HG02981 (cell line): ENCODE data around the gene PDE3A.
"Not testable (repeated sequence)": the region's sequence is repeated elsewhere in the genome, so short reads cannot be mapped to it uniquely, and the experiment has no call there.

Experiments
- ATAC-seq: cut with Tn5 transposase; IDR thresholded peaks from one replicate; pipeline ENCODE4 v1.9.1; 2021; ENCODE audit warnings: mild to moderate bottlenecking, moderate library complexity; ENCODE audit not compliant: unreplicated experiment

Gene PDE3A

DNA sequence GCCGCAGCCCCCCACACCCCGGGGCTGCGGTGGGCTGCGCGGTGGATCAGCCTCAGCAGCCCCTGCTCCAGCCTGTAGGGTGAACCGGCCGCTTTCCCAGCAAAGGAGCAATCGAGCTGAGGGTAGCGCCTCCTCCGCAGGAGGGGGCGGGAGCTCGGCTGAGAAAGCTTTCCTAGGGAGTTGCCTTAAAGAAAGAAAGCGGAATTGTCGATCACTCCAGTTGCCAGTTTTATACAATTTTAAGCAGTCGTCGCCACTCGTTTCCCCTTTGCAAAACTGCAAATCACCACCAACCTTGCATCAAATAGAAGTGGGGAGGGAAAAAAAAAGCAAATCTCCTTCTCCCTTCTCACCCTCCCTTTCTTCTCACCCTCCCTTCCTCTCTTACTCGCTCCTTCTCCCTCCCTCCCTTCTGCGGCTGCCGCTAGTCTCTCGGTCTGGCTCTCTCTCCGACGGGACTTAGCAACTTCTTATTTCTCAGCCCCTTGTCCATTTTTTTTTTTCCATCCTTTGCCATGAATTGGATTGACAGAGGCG is at the start of gene PDE3A:
PDE3A (plus strand) TSS at position 424 of the 537 bp plus-strand sequence. CDS start 748 bp downstream, outside the sequence.
- ATAC-seq, result no peak

DNA sequence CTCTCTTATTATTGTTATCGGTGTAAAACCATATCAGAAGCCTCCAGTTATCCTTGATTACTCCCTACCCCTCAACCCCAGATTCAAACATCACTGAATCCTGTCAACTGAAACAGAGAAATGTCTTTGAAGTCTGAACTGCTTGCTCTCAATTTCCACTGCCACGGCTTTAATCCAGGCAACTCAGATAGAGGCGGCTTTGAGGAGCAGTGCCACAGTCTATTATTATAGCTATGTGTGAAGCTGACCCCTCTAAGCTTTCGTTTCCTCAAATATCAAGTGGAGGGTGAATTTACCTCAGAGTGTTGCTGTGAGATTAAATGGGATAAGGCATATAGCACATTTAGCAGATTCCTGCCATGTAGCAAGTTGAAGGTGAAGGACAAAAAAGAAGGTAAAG is 49.0 kb upstream of the PDE3A start:
- ATAC-seq, result no peak

DNA sequence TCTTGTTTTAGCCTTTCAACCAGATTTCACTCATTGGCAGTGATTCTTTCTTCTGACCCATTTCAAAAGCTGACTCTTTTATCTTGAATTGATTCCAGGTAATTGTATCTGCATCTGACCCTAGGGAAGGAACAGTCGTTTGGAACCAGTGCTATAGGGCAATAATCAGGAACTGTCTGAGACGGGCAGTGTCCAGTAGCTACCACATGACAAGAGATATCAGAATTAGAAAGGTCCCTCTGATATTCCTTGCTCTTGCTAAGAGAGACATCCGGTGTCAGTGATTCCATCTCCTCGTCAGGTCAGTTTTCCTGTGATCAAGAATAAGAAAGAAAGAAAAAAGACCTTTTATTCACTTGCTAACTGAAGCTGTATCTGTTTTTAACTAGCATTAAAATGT is 47.8 kb upstream of the PDE3A start:
- no peak for ATAC-seq

DNA sequence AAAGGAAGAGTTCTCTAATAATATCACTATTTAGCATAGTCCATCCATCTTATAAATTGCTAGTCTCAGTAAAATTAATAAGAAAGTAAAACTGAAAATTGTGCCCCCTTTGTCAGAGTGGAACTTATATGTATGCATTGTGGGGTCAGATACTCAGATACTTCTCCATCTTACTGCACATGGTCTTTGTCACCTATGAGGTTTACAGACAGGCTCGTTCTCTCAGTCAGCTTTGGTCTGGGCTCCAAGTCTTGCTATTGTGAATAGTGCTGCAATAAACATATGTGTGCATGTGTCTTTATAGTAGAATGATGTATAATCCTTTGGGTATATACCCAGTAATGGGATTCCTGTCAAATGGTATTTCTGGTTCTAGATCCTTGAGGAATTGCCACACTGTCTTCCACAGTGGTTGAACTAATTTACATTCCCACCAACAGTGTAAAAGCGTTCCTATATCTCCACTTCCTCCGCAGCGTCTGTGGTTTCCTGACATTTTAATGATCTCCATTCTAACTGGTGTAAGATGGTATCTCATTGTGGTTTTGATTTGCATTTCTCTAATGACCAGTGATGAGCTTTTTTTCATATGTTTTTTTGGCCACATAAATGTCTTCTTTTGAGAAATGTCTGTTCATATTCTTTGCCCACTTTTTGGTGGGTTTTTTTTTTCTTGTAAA is 37.4 kb upstream of the PDE3A start:
- not testable (repeated sequence) for ATAC-seq

DNA sequence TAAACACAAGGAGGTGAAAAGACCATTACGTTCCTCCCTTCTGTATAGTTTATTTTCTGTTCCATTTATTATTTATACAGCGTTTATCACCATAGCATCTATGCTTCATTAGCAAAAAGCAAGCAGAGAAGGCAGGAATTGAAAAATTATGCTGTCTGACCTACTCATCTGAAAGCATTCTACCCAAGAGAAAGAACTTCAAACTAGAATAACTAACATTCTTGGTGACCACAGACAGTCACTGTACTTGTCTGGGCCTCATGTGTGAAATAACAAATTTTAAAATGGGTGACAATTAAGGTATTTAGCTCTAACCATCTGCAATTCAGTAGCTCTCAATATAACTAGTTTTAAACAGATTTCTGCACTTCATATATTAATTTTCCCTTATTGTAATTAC is 29.3 kb upstream of the PDE3A start:
- ATAC-seq, result no peak

DNA sequence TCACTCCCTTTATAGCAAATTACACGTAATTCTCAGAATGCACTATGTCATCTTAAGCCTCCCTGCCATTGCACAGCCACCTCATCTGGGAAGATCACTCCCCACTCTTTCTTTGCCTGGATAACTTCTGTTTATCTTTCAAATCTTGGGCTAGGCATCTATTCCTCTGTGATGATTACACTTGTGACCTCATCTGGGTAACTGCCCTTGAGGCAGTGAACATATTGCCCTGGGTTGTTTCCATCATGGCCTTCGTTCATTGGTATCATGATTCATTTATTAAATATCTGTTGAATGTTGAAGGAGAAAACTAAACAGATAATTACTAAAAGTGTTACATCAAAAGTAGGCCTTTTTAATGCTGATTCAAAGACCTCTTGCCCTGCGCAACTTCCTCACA is 26.2 kb upstream of the PDE3A start:
- ATAC-seq, result no peak

DNA sequence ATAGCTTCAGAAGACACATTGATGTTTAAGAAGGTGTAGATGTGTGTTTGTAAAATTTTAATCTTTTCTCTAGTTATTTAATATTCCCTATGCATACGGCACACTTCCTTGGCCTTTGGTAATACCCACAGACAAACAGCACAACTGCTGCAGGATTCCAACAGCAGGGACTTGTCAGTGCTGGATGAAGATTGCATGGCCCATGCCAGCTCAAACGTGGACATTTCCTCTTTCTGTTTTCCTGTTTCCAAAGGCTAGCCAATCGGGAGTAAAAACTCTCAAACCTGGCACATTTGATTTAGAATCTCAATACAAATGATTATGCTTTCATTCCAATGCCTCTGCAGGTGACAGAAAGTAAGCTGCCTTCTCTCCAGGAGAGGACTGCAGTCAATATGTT is 22.5 kb upstream of the PDE3A start:
- ATAC-seq, result no peak

DNA sequence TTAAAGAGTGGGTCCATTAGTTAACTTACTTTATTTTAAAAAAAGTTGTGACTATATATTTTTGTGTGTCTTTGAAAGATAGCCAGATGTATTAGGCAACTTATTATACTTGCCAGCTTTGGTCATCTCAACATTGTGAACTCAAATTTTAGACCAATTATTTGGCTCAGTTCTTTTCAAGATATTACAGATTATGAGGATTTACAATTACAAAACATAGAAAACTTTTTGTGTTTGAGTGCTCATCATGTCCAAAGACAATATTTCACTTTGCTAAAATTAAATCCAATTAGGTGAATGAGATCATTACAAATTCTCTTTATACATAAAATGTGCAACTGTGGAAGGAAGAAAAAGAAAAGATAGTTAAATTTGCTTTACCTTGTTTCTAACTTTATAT is 18.3 kb upstream of the PDE3A start:
- ATAC-seq, result no peak

DNA sequence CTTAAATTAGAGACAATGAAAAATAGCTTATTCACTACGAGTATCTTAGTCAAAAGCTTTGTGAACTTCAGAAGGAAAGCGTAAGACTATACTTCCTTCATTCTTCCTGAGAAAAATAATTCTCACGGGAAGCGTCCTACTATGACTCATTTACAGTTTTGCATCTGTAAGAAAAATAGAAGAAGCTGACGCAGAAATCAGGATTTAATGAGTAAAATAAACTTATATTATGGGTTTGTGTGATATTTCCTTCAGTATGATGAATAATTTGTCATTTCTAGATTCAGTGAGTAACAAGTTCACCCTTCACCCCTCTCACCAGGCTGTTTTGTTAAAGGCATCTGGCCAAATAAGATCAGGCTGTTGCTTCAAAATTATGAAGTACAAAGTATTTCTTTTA is 17.8 kb upstream of the PDE3A start:
- ATAC-seq, result no peak

DNA sequence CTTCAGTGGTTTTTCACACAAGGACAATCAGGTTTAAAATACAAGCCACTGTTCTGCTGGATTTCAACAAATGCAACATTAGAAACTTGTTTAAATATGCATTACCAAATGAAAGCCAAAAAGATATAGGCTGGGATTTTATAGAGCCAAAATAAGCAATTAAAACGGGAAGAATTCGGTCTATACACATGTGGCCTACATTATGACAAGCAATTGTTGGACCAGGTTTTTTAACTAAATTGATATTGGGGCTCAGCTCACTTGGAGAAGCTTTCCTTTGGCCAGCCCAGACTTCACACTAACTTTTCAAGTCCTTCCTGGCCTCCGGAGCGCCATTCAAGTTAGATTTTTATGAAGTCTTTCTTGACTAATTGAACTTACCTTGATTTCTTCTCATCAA is 16.9 kb upstream of the PDE3A start:
- ATAC-seq, result no peak

DNA sequence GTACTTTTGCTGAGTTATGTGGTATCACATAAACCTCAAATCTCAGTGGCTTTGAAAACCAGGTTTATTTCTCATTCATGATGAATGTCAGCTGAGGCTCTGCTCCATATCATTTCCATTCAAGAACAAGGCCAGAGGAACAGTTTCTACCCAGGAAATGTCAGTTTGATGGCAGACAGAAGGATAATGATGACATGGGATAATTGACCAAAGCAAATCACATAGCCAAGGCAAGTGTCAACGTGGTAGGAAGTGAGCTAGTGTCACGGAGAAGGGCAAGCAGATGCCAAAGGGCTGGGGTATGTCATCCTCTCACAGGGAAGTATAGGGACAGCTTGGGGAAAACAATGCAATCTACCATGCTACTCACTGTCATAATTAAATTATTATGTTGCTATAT is 12.3 kb upstream of the PDE3A start:
- ATAC-seq, result no peak

DNA sequence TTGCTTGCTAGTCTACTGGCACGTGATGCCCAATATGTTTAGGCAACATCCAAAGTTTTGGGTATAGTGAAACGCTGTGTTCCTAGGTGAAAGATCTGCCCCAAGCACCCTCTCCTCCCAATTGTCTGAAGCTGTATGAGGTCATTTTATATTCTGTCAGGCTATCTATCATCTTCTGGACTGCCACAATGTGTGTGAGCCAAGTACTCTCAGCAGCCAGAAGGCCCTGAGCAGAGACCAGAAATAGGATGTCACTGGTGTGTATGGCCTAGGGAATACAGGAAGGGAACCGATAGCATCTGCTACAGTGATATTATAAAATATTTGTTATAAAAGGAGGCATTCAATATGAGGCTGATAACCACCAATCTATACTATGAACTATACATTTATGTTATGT is 7.9 kb upstream of the PDE3A start:
- no peak for ATAC-seq

DNA sequence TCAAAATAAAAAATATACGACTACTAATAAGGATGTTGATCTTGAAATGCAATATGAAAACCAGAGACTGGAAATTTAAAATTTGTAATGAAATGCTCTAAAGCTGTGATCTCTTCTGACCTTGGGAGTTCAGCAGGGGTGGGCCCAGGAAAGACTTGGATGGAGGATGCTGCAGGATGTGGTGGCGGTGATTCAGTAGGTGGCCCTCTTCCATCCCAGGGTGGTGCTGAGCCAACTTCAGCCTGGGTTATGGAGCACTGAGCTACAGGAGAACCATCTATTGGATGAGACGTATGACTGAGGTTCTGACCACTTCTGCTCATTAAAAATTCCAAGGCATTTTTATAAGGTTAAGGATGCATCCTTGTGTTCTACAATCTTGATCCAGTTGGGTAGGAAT is 6.9 kb upstream of the PDE3A start:
- ATAC-seq, result no peak

DNA sequence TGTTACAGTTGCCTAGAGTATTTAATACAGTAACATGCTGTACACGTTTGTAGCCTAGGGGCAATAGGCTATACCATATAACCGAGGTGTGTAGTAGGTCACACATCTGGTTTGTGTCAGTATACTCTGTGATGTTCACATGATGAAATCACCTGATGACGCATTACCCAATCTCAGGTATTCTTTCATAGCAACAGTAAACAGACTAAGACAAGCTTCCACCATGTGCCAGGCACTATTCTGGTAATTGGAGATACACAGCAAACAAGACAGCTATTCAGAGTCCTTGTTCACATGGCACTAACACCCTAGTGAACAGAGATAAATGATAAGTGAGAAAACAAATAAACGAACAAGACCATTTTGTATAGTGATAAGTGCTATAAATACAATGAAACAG is 3.8 kb upstream of the PDE3A start:
- no peak for ATAC-seq

DNA sequence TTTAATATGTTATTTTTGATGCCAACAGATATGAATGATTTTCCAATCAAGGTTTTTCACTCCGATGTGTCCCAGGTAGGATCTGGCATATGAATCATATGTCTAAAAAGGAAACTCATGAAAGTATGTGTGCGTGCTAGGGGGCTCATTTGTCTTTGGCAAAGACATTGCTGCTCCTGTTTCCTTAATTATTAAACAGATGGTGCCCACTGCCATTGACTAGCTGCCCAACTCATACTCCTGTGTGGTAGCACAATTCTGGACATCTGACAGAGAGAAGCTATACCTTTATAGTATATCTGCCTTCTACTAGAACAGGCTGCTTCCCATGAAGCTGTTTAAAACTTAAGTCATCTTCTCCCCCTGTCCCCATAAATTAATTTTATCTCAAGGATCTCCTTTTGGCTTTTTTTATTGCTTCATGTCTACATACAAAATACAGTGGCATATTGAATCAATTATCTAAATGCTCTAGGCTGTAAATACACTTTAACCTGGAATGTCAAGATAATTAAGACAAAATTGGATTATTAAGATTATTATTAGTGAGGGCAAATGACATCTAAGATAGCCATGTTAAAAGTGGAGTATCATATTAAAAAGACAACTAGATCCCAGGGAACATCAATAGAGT is 1.4 kb upstream of the PDE3A start:
- no peak for ATAC-seq

DNA sequence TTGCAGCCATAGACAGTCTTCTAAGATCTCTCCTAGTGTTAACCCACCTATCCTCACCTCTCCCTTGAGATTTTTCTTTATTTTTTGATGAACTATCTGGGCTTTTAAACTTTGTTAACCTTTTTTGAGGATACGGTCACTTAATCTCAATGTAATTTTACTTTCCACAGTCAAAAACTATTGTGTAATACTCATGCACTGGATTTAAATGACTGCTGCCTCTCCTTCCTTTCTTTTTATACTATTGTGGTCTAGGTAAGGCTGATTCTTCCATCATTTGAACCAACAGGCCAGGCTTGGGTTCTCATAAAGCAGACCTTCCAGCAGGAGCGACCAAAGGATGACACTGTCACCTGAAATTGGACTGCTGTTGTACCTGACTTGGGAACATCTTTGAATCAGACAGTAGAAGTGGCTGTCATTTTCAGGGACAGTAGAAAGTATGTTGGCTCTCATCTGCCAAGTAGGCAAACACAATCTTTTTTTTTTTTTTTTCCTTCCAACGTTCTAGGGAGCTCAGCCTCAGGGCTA is 689 bp upstream of the PDE3A start:
- ATAC-seq, result no peak

DNA sequence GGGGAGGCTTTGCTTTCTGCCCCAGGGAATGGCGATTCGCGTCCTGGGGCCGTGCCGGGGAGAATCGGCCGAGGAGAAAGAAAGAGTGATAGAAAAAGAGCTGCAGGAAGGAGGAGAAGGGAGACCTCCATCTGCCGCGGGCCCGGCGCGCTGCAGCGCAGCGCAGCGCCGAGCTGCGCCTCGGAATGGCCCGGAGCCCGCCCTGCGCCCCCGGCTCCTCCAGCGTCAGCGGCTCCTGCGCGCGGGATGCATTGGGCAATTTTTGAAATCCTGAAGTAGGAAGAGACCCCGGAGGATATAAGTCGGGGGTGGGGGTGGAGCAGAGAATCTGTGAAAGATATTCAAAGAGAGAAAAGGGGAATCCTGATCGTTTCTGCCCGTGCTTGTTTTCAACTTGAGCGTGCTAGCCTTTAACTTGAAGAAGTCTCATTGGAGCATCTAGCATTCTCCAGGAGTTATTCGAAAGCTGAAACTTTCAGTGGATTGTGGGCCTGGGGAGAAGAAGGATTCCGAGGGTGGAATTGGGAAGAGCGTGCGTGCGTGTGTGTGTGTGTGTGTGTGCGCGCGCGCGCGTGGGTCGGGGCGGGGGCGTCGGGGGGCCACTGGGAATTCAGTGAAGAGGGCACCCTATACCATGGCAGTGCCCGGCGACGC is 441 bp downstream of the PDE3A start:
- ATAC-seq, result no peak

DNA sequence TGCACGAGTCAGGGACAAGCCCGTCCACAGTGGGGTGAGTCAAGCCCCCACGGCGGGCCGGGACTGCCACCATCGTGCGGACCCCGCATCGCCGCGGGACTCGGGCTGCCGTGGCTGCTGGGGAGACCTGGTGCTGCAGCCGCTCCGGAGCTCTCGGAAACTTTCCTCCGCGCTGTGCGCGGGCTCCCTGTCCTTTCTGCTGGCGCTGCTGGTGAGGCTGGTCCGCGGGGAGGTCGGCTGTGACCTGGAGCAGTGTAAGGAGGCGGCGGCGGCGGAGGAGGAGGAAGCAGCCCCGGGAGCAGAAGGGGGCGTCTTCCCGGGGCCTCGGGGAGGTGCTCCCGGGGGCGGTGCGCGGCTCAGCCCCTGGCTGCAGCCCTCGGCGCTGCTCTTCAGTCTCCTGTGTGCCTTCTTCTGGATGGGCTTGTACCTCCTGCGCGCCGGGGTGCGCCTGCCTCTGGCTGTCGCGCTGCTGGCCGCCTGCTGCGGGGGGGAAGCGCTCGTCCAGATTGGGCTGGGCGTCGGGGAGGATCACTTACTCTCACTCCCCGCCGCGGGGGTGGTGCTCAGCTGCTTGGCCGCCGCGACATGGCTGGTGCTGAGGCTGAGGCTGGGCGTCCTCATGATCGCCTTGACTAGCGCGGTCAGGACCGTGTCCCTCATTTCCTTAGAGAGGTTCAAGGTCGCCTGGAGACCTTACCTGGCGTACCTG is 1.1 kb downstream of the PDE3A start:
- ATAC-seq, result no peak

DNA sequence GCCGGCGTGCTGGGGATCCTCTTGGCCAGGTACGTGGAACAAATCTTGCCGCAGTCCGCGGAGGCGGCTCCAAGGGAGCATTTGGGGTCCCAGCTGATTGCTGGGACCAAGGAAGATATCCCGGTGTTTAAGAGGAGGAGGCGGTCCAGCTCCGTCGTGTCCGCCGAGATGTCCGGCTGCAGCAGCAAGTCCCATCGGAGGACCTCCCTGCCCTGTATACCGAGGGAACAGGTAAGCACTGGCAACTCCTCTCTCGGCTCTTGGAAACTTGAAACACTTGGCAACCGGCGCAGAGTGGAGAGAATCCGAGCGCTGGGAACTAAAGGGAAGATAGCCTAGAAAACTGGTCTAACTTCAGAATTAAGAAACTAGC is 1.7 kb downstream of the PDE3A start:
- no peak for ATAC-seq

DNA sequence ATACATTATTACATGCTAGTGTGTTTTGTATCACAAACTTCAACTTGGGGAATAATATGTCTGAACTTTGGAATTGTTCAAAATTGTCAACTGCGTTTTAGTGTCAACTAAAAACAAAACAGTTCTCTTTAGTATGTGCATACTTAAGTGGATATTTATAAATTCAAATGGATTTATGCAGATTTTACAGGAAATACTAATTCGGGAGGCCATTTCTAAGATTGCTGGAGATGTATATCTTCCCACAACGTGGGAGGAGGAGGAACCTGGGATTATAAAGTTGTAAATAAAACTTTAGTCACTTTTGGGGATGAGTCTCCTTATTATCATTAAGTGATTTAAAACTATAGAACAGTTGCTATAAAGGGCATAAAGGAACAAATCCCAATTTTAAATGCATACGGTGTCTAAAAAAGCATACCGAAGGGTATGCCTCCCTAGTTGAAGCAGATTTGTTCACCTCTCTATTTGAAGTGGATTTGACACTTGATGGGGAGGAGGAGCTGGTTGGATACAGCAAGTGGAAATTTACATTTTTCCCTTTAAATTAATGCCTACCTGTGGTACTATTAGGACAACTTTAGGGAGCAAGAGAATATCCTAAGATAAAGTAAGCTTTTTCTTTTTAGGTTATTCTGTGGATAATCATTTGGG is 2.7 kb downstream of the PDE3A start:
- ATAC-seq, result no peak
